Spleen (tissue), 7 donors: ENCODE data around the gene TSC1.

Experiments
- CTCF ChIP-seq, 11 experiments: fragments of 200-600 bp in 7 of 11; fragments of 450-650 bp in 4 of 11; sonication (generic) in 4 of 11; IDR thresholded peaks in 8 of 11; conservative IDR thresholded peaks in 3 of 11; 1 replicate in 7 of 11; 2 replicates in 4 of 11; pipeline versions ENCODE4 v1.4.0 to v1.8.0; 2016 to 2021; ENCODE audit warnings: antibody characterized with exemption in 11 of 11, inconsistent platforms in 4 of 11, mild to moderate bottlenecking in 1 of 11
- POLR2A ChIP-seq, 3 donors: fragments of 450-650 bp; IDR thresholded peaks; one replicate each; pipeline ENCODE4 v1.5.1; 2017; ENCODE audit warnings: antibody characterized with exemption in 3 of 3, mild to moderate bottlenecking in 1 of 3
- donor health status: DM: no; HTN: no; CAD: no; lungs with moderate emphysema.
- donor health status: DM: no; HTN: no; CAD: no.
- donor health status: DM: no; HTN: no; CAD: no.

GRCh38 chr9:132858751-132859150, 85.7 kb downstream of the TSC1 start:
- TF ChIP-seq CTCF (IDR thresholded peaks at IDR 0.05 in 8 of 11, conservative IDR thresholded peaks at IDR 0.05 in 3 of 11) (no peak), POLR2A (IDR thresholded peaks at IDR 0.05) (no peak)
